HepG2 (cell line): ENCODE measurements around the gene CDCP2. TPM values are rescaled to one million over a fixed set of nuclear protein-coding genes. Genes with fewer than 3 reads are reported as not detected.

Source experiments
- ATAC-seq: fragments of 200-7000 bp; cut with Tn5 transposase; 3 replicates; pipeline ENCODE4 v1.9.1; 2020; ENCODE audit warnings: mild to moderate bottlenecking, moderate library complexity
- BruUV-seq: library from RNA; stranded (reverse); fragments of 400-500 nt; replicated peaks from 2 replicates; lab custom pipeline; 2021; lab: Mats Ljungman, UMichigan
- CTCF ChIA-PET: fragments of 300-600 bp; formaldehyde crosslinking; extraction: SDS; loops from one replicate; lab custom pipeline; 2021; ENCODE audit warnings: low total read pairs, inconsistent platforms, low intra/inter-chr PET ratio; lab: Yijun Ruan, JAX
- POLR2A ChIA-PET: fragments of 350-600 bp; sonication (Branson Sonifier 250); formaldehyde crosslinking; loops from one replicate; lab custom pipeline; 2020; ENCODE audit warnings: antibody characterized with exemption, inconsistent platforms; lab: Yijun Ruan, JAX
- DNase-seq: peaks from one replicate; pipeline ENCODE4 v3.0.0-alpha.2; 2015; ENCODE audit warnings: low spot score
- FAIRE-seq: peaks from 3 replicates; lab custom pipeline; 2011; peaks lifted over from hg19 to GRCh38; lab: Jason Lieb, UNC
- H2AFZ ChIP-seq: one replicate; pipeline ENCODE4 v1.6.1; 2011; ENCODE audit warnings: low read length, inconsistent platforms
- H3K27ac ChIP-seq: fragments of 300-600 bp; 3 replicates; pipeline ENCODE4 v1.8.0; 2011; ENCODE audit warnings: mixed run types, mild to moderate bottlenecking, mixed read lengths, low read length, inconsistent platforms; ENCODE audit not compliant: insufficient read depth; ENCODE audit errors: extremely low read length
- H3K27me3 ChIP-seq, 2 experiments: fragments of 200-600 bp in 1 of 2; 2 replicates in 1 of 2; 3 replicates in 1 of 2; pipeline versions ENCODE4 v1.6.0 to v1.8.0; 2011; ENCODE audit warnings: low read length in 2 of 2, mild to moderate bottlenecking in 2 of 2, moderate library complexity in 2 of 2, inconsistent platforms in 1 of 2; ENCODE audit not compliant: insufficient read depth in 2 of 2, control insufficient read depth in 1 of 2
- H3K36me3 ChIP-seq, 2 experiments: fragments of 200-600 bp in 1 of 2; replicated peaks in 1 of 2; 2 replicates in 1 of 2; 3 replicates in 1 of 2; pipeline versions ENCODE4 v1.5.1 to v1.8.0; 2011; ENCODE audit warnings: low read length in 2 of 2, inconsistent platforms in 1 of 2; ENCODE audit not compliant: insufficient read depth in 2 of 2, control insufficient read depth in 1 of 2
- H3K4me1 ChIP-seq: 2 replicates; pipeline ENCODE4 v1.5.1; 2012; ENCODE audit warnings: low read length, inconsistent platforms; ENCODE audit not compliant: insufficient read depth
- H3K4me2 ChIP-seq: 2 replicates; pipeline ENCODE4 v1.6.0; 2011; ENCODE audit warnings: low read depth, low read length, inconsistent platforms
- H3K4me3 ChIP-seq, 3 experiments: fragments of 200-600 bp in 1 of 3; sonication (generic), shearing (Covaris generic) in 1 of 3; replicated peaks in 1 of 3; 2 replicates each; pipeline ENCODE4 v1.5.1; 2011 to 2016; ENCODE audit warnings: low read length in 3 of 3, inconsistent platforms in 2 of 3, low read depth in 2 of 3, mild to moderate bottlenecking in 2 of 3, control low read depth in 1 of 3, mixed read lengths in 1 of 3; ENCODE audit not compliant: insufficient read depth in 1 of 3
- H3K79me2 ChIP-seq: one replicate; pipeline ENCODE4 v1.6.1; 2011; ENCODE audit warnings: low read length, inconsistent platforms; ENCODE audit not compliant: insufficient read depth
- H3K9ac ChIP-seq: 2 replicates; pipeline ENCODE4 v1.6.0; 2011; ENCODE audit warnings: mild to moderate bottlenecking, low read depth, low read length, inconsistent platforms; ENCODE audit not compliant: insufficient read depth
- H3K9me3 ChIP-seq: 2 replicates; pipeline ENCODE4 v1.5.1; 2012; ENCODE audit warnings: mild to moderate bottlenecking, low read length
- H4K20me1 ChIP-seq: 2 replicates; pipeline ENCODE4 v1.6.0; 2011; ENCODE audit warnings: inconsistent platforms, mild to moderate bottlenecking, low read length, moderate library complexity; ENCODE audit not compliant: insufficient read depth
- ATAD3A ChIP-seq: sonication (generic); formaldehyde crosslinking; IDR thresholded peaks from 2 replicates; pipeline ENCODE4 v1.4.0; 2020; ENCODE audit warnings: missing genetic modification reagents
- ATF2 ChIP-seq: sonication (generic); formaldehyde crosslinking; IDR thresholded peaks from 2 replicates; pipeline ENCODE4 v1.4.0; 2020; ENCODE audit warnings: missing genetic modification reagents
- CEBPG ChIP-seq: IDR thresholded peaks from 2 replicates; pipeline ENCODE4 v1.6.1; 2016
- GLI4 ChIP-seq: sonication (generic); formaldehyde crosslinking; IDR thresholded peaks from 2 replicates; pipeline ENCODE4 v1.5.1; 2020; ENCODE audit warnings: missing genetic modification reagents, mild to moderate bottlenecking, moderate library complexity, borderline replicate concordance
- GPN1 ChIP-seq: sonication (generic); formaldehyde crosslinking; IDR thresholded peaks from 2 replicates; pipeline ENCODE4 v1.5.1; 2020; ENCODE audit warnings: missing genetic modification reagents, borderline replicate concordance
- HOXD1 ChIP-seq: sonication (generic); formaldehyde crosslinking; IDR thresholded peaks from 2 replicates; pipeline ENCODE4 v1.5.0; 2020; ENCODE audit warnings: missing genetic modification reagents
- IKZF4 ChIP-seq: sonication (generic); formaldehyde crosslinking; IDR thresholded peaks from 2 replicates; pipeline ENCODE4 v1.5.1; 2020; ENCODE audit warnings: borderline replicate concordance, mild to moderate bottlenecking, low read depth, missing genetic modification reagents; ENCODE audit errors: not compliant biosample characterization
- MED13 ChIP-seq: sonication (generic); formaldehyde crosslinking; IDR thresholded peaks from 2 replicates; pipeline ENCODE4 v1.5.0; 2020; ENCODE audit warnings: missing genetic modification reagents
- MXD3 ChIP-seq: IDR thresholded peaks from 2 replicates; pipeline ENCODE4 v1.6.1; 2016; ENCODE audit warnings: mild to moderate bottlenecking, missing biosample characterization, missing genetic modification reagents
- MXI1 ChIP-seq: IDR thresholded peaks from 3 replicates; pipeline ENCODE4 v1.6.1; 2012; ENCODE audit warnings: low read depth, low read length, inconsistent platforms, borderline replicate concordance
- NCOR1 ChIP-seq: fragments of 200-600 bp; sonication (generic); IDR thresholded peaks from 2 replicates; pipeline ENCODE4 v1.7.0; 2017; ENCODE audit warnings: antibody characterized with exemption, low read length, borderline replicate concordance
- REL ChIP-seq: sonication (generic); formaldehyde crosslinking; conservative IDR thresholded peaks from 2 replicates; pipeline ENCODE4 v1.8.0; 2022; ENCODE audit warnings: mild to moderate bottlenecking, missing genetic modification reagents, moderate library complexity
- RFX1 ChIP-seq: fragments of 450-650 bp; IDR thresholded peaks from 2 replicates; pipeline ENCODE4 v1.6.1; 2017
- STAT5B ChIP-seq: sonication (generic); formaldehyde crosslinking; IDR thresholded peaks from 2 replicates; pipeline ENCODE4 v1.4.0; 2020; ENCODE audit warnings: missing genetic modification reagents
- ZBTB7A ChIP-seq: sonication (generic); formaldehyde crosslinking; IDR thresholded peaks from 2 replicates; pipeline ENCODE4 v1.8.0; 2022; ENCODE audit warnings: mild to moderate bottlenecking, missing genetic modification reagents
- ZFP41 ChIP-seq: sonication (generic); formaldehyde crosslinking; IDR thresholded peaks from 2 replicates; pipeline ENCODE4 v1.4.0; 2020; ENCODE audit warnings: mild to moderate bottlenecking, missing genetic modification reagents, borderline replicate concordance
- ZNF263 ChIP-seq: sonication (generic); formaldehyde crosslinking; IDR thresholded peaks from 2 replicates; pipeline ENCODE4 v1.4.0; 2020; ENCODE audit warnings: missing genetic modification reagents
- ZSCAN5A ChIP-seq: sonication (generic); formaldehyde crosslinking; IDR thresholded peaks from 2 replicates; pipeline ENCODE4 v1.8.0; 2022; ENCODE audit warnings: mild to moderate bottlenecking, missing genetic modification reagents, borderline replicate concordance
- WGBS: methylation state at CpG from one replicate; pipeline ENCODE4 v1.1.6; 2017; ENCODE audit warnings: low lambda C conversion rate; 5-methylcytosine and 5-hydroxymethylcytosine counted together
- in situ Hi-C: cut with HindIII; loops from 2 replicates; pipeline ENCODE4 v1.10.0; 2017; ENCODE audit warnings: low pct_unique_long_range_greater_than_20kb; ENCODE audit not compliant: extremely low pct_ligation_motif_present
- intact Hi-C: fragments of 100-400 bp; cut with micrococcal nuclease; formaldehyde crosslinking; loops from one replicate; pipeline ENCODE4 v1.10.0; 2022; ENCODE audit not compliant: unreplicated experiment
- polyA plus RNA-seq, 8 experiments: library from polyadenylated mRNA; depleted of rRNA in 3 of 8; stranded (reverse) in 7 of 8; unstranded in 1 of 8; fragments of >200 nt; fragmentation: Illumina TruSeq in 4 of 8; extraction: Trizol in 4 of 8; gene quantifications; 2 replicates each; pipeline versions ENCODE4 v1.2.1 to v1.2.3, GENCODE V29; 2011 to 2016; ENCODE audit warnings: low read depth in 4 of 8, missing spikeins in 1 of 8, mixed read lengths in 1 of 8; ENCODE audit not compliant: insufficient read depth in 1 of 8
- total RNA-seq, 5 experiments: library from RNA; depleted of rRNA; stranded (reverse); fragments of >200 nt; fragmentation: Illumina TruSeq; extraction: Trizol; gene quantifications; 2 replicates each; pipeline ENCODE4 v1.2.3, GENCODE V29; 2016; ENCODE audit warnings: low read depth in 1 of 5

CDCP2 gene
- total and polyA plus RNA-seq, 2 of the 13 experiments (the other 11 are each of a cell fraction or from before 2014, with no cell fraction given) = not detected

GRCh38 chr1:54114955-54115354 lies 37.8 kb downstream of the CDCP2 start (continued):
- TF ChIP-seq NCOR1 = no peak
- TF ChIP-seq ZNF263 (CRISPR knock-in tag) = no peak
- no peak for TF ChIP-seq GLI4 (CRISPR knock-in tag)
- no peak for TF ChIP-seq ZBTB7A (CRISPR knock-in tag)
- TF ChIP-seq GPN1 (CRISPR knock-in tag) = no peak

- H3K27me3 ChIP-seq = peaks cover 0 to 5% of the 10 kb centered on the region in 2 experiments; a peak in 1 of 5 replicates
- WGBS = 26% methylated on average over 3 of the region's 4 CpGs
- H3K9me3 ChIP-seq = no peaks in the 10 kb centered on the region
- H3K9ac ChIP-seq = no peak overlapping the region
- no peak overlapping the region for H3K4me2 ChIP-seq
- H3K4me3 ChIP-seq = no peak overlapping the region
- intact Hi-C loops = no loop called here
- H3K27ac ChIP-seq = no peak overlapping the region
- TF ChIP-seq IKZF4 (CRISPR knock-in tag) = no peak
- no peak for TF ChIP-seq ZSCAN5A (CRISPR knock-in tag)
- TF ChIP-seq STAT5B (CRISPR knock-in tag) = no peak
- TF ChIP-seq ATAD3A (CRISPR knock-in tag) = no peak
- TF ChIP-seq MED13 = no peak
- TF ChIP-seq HOXD1 = no peak
- TF ChIP-seq ATF2 (CRISPR knock-in tag) = no peak
- no peak for TF ChIP-seq RFX1
- no peak for TF ChIP-seq MXD3
- TF ChIP-seq MXI1 = no peak
- no peak for TF ChIP-seq ZFP41 (CRISPR knock-in tag)
- no peak for TF ChIP-seq REL
- no peak for TF ChIP-seq CEBPG (CRISPR knock-in tag)
- TF ChIP-seq, all 625 proteins: peak for 0
- H3K79me2 ChIP-seq = no peaks in the 10 kb centered on the region
- ChIA-PET POLR2A (no interaction called here), CTCF (no interaction called here)
- in situ Hi-C loops = no loop called here
- BruUV-seq = no TSS peak
- ATAC-seq = no peak
- no peaks in the 10 kb centered on the region for H3K36me3 ChIP-seq
- DNase-seq = no peak
- H2AFZ ChIP-seq = no peak overlapping the region
- no peak for FAIRE-seq
- H3K4me1 ChIP-seq = peaks cover 27% of the 10 kb centered on the region
- no peaks in the 10 kb centered on the region for H4K20me1 ChIP-seq
These were observed 38.8 kb downstream of the CDCP2 start for GRCh38 chr1:54114001-54114400.
